Measurements from ENCODE around the gene GAK.

DNA sequence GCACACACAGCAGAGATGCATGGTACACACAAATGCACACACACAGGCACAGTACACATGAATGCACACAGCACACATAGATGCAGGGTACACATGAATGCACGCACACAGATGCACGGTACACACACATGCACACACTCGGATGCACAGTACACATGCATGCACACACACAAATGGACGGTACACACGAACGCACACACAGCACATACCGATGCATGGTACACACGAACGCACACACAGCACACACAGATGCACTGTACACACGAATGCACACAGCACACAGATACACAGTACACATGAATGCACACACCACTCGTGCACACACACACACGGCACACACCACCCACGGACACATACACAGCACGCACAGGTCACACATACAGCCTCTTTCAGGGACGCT, 62.3 kb downstream of the GAK start:
- TF ChIP-seq, protein P1, sequence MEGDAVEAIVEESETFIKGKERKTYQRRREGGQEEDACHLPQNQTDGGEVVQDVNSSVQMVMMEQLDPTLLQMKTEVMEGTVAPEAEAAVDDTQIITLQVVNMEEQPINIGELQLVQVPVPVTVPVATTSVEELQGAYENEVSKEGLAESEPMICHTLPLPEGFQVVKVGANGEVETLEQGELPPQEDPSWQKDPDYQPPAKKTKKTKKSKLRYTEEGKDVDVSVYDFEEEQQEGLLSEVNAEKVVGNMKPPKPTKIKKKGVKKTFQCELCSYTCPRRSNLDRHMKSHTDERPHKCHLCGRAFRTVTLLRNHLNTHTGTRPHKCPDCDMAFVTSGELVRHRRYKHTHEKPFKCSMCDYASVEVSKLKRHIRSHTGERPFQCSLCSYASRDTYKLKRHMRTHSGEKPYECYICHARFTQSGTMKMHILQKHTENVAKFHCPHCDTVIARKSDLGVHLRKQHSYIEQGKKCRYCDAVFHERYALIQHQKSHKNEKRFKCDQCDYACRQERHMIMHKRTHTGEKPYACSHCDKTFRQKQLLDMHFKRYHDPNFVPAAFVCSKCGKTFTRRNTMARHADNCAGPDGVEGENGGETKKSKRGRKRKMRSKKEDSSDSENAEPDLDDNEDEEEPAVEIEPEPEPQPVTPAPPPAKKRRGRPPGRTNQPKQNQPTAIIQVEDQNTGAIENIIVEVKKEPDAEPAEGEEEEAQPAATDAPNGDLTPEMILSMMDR (conservative IDR thresholded peaks at IDR 0.05; ENCODE audit: low read depth, low read length): no peak
- TF ChIP-seq, protein P2, sequence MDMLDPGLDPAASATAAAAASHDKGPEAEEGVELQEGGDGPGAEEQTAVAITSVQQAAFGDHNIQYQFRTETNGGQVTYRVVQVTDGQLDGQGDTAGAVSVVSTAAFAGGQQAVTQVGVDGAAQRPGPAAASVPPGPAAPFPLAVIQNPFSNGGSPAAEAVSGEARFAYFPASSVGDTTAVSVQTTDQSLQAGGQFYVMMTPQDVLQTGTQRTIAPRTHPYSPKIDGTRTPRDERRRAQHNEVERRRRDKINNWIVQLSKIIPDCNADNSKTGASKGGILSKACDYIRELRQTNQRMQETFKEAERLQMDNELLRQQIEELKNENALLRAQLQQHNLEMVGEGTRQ (IDR thresholded peaks at IDR 0.05; ENCODE audit: low read depth, low read length): no peak
- TF ChIP-seq MAZ (IDR thresholded peaks at IDR 0.05; ENCODE audit: borderline replicate concordance, low read depth, low read length) (no peak), POLR2A (IDR thresholded peaks at IDR 0.05; ENCODE audit: low read depth, low read length) (no peak), RFX5 (IDR thresholded peaks at IDR 0.05; ENCODE audit: low read depth, low read length) (no peak), RCOR1 (IDR thresholded peaks at IDR 0.05; ENCODE audit: insufficient replicate concordance, low read length) (no peak), RAD21 (IDR thresholded peaks at IDR 0.05; ENCODE audit: low read length) (no peak), CHD1 (IDR thresholded peaks at IDR 0.05; ENCODE audit: low read depth, low read length) (no peak), MAFK (IDR thresholded peaks at IDR 0.05; ENCODE audit: low read depth, low read length) (no peak), MXI1 (IDR thresholded peaks at IDR 0.05; ENCODE audit: borderline replicate concordance, low read depth, low read length) (no peak), BHLHE40 (IDR thresholded peaks at IDR 0.05; ENCODE audit: low read depth, low read length) (no peak)

Data from IMR-90 (cell line).